Measurements from ENCODE around the gene CARM1.

The CARM1 gene

GRCh38 chr19:10861103-10861651 is 10.2 kb upstream of the CARM1 start:
- H3K27ac ChIP-seq, result no peak overlapping the region
- DNase-seq, result peak; percentile 45
- in situ Hi-C loops (cut with HindIII; ENCODE audit: low pct_ligation_motif_present, low sequenced_read_pairs), result no loop called here
- no peaks in the 10 kb centered on the region for H3K27me3 ChIP-seq (replicated peaks)
- no peak overlapping the region for H3K4me3 ChIP-seq (ENCODE audit: low read depth, low read length)
- TF ChIP-seq CTCF (IDR thresholded peaks at IDR 0.05; ENCODE audit: low read depth, low read length, missing control alignments), result peak; percentile 74
- no peaks in the 10 kb centered on the region for H3K36me3 ChIP-seq (replicated peaks)

- TF ChIP-seq CTCF (IDR thresholded peaks at IDR 0.05; ENCODE audit: low read depth, low read length, missing control alignments), result no peak
- DNase-seq, result no peak
- H3K27ac ChIP-seq, result no peak overlapping the region
Observed at GRCh38 chr19:10862561-10863106, 8.7 kb upstream of the CARM1 start.

GRCh38 chr19:10863107-10863717 is 8.1 kb upstream of the CARM1 start:
- Histone ChIP-seq H3K27ac (peak overlapping the region; percentile 12), H3K27me3 (replicated peaks) (no peaks in the 10 kb centered on the region), H3K36me3 (replicated peaks) (no peaks in the 10 kb centered on the region), H3K4me3 (ENCODE audit: low read depth, low read length) (no peak overlapping the region)
- no peak for TF ChIP-seq CTCF (IDR thresholded peaks at IDR 0.05; ENCODE audit: low read depth, low read length, missing control alignments)
- peak; percentile 69 for DNase-seq
- in situ Hi-C loops (cut with HindIII; ENCODE audit: low pct_ligation_motif_present, low sequenced_read_pairs), result no loop called here

More at GRCh38 chr19:10862561-10863106, 8.7 kb upstream of the CARM1 start:
- Histone ChIP-seq H3K4me3 (ENCODE audit: low read depth, low read length) (no peak overlapping the region), H3K27me3 (replicated peaks) (no peaks in the 10 kb centered on the region), H3K36me3 (replicated peaks) (no peaks in the 10 kb centered on the region)
- in situ Hi-C loops (cut with HindIII; ENCODE audit: low pct_ligation_motif_present, low sequenced_read_pairs), result no loop called here

GRCh38 chr19:10864538-10864899 is 6.8 kb upstream of the CARM1 start:
- Histone ChIP-seq H3K27ac (no peak overlapping the region), H3K27me3 (replicated peaks) (no peaks in the 10 kb centered on the region), H3K36me3 (replicated peaks) (no peaks in the 10 kb centered on the region), H3K4me3 (ENCODE audit: low read depth, low read length) (no peak overlapping the region)
- in situ Hi-C loops (cut with HindIII; ENCODE audit: low pct_ligation_motif_present, low sequenced_read_pairs), result no loop called here
- TF ChIP-seq CTCF (IDR thresholded peaks at IDR 0.05; ENCODE audit: low read depth, low read length, missing control alignments), result peak; percentile 97
- DNase-seq, result peak; percentile 67

- in situ Hi-C loops (cut with HindIII; ENCODE audit: low pct_ligation_motif_present, low sequenced_read_pairs), result no loop called here
Observed at GRCh38 chr19:10866495-10866894, 4.9 kb upstream of the CARM1 start.

More at GRCh38 chr19:10866495-10866894, 4.9 kb upstream of the CARM1 start:
- Histone ChIP-seq H3K4me3 (ENCODE audit: low read depth, low read length) (no peak overlapping the region), H3K36me3 (replicated peaks) (no peaks in the 10 kb centered on the region), H3K27me3 (replicated peaks) (no peaks in the 10 kb centered on the region), H3K27ac (no peak overlapping the region)
- DNase-seq, result no peak
- TF ChIP-seq CTCF (IDR thresholded peaks at IDR 0.05; ENCODE audit: low read depth, low read length, missing control alignments), result no peak

Data from brain microvascular endothelial cell (primary cell).